ENCODE data around the gene TSR3. TPM values are rescaled to one million over a fixed set of nuclear protein-coding genes. Genes with fewer than 3 reads are reported as not detected.

TSR3 gene
- total RNA-seq, 1 donor = 42.7 TPM

GRCh38 chr16:1323296-1324239 lies 28.1 kb downstream of the TSR3 start:
- H3K4me3 ChIP-seq (ENCODE audit: low read depth, low read length) = no peak overlapping the region
- TF ChIP-seq CTCF (IDR thresholded peaks at IDR 0.05; ENCODE audit: insufficient read depth, low read depth, low read length) = no peak
- DNase-seq (ENCODE audit: low read depth) = no peak

GRCh38 chr16:1322407-1322806 lies 29.3 kb downstream of the TSR3 start:
- TF ChIP-seq CTCF (IDR thresholded peaks at IDR 0.05; ENCODE audit: insufficient read depth, low read depth, low read length) = no peak
- no peak for DNase-seq (ENCODE audit: low read depth)
- no peak overlapping the region for H3K4me3 ChIP-seq (ENCODE audit: low read depth, low read length)

GRCh38 chr16:1320658-1321240 lies 30.9 kb downstream of the TSR3 start:
- TF ChIP-seq CTCF (IDR thresholded peaks at IDR 0.05; ENCODE audit: insufficient read depth, low read depth, low read length) = no peak

GRCh38 chr16:1320097-1320496 lies 31.6 kb downstream of the TSR3 start:
- no peak overlapping the region for H3K4me3 ChIP-seq (ENCODE audit: low read depth, low read length)
- DNase-seq (ENCODE audit: low read depth) = no peak
- no peak for TF ChIP-seq CTCF (IDR thresholded peaks at IDR 0.05; ENCODE audit: insufficient read depth, low read depth, low read length)

More at GRCh38 chr16:1320658-1321240, 30.9 kb downstream of the TSR3 start:
- DNase-seq (ENCODE audit: low read depth) = no peak
- H3K4me3 ChIP-seq (ENCODE audit: low read depth, low read length) = no peak overlapping the region

- TF ChIP-seq CTCF (IDR thresholded peaks at IDR 0.05; ENCODE audit: insufficient read depth, low read depth, low read length) = no peak
- DNase-seq (ENCODE audit: low read depth) = no peak
- no peak overlapping the region for H3K4me3 ChIP-seq (ENCODE audit: low read depth, low read length)
Measured at GRCh38 chr16:1319041-1319440, 32.6 kb downstream of the TSR3 start.

GRCh38 chr16:1318268-1318545 lies 33.5 kb downstream of the TSR3 start:
- no peak overlapping the region for H3K4me3 ChIP-seq (ENCODE audit: low read depth, low read length)
- TF ChIP-seq CTCF (IDR thresholded peaks at IDR 0.05; ENCODE audit: insufficient read depth, low read depth, low read length) = no peak
- DNase-seq (ENCODE audit: low read depth) = no peak

Measured in fibroblast of villous mesenchyme (primary cell).